Amniotic stem cell (primary cell): Measurements from ENCODE around the gene DDI2.
"Not testable (repeated sequence)": the region's sequence is repeated elsewhere in the genome, so short reads cannot be mapped to it uniquely, and the experiment has no call there.

Experiments
- DNase-seq: peaks from one replicate; lab custom pipeline; 2025; lab: John Stamatoyannopoulos, UW

The DDI2 gene

DNA sequence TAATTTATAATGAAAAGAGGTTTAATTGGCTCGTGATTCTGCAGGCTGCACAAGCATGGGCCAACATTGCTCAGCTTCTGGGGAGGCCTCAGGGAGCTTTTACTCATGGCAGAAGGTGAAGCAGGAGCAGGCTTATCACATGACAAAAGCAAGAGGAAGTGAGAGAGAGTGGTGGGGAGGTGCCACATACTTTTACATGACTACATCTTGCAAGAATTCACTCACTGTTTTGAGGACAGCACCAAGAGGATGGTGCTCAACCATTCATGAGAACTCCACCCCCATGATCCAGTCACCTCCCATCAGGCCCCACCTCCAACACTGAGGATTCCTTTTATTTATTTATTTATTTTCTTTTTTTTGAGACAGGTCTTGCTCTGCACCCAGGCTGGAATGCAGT, 61.3 kb downstream of the DDI2 start:
- DNase-seq: no peak

DNA sequence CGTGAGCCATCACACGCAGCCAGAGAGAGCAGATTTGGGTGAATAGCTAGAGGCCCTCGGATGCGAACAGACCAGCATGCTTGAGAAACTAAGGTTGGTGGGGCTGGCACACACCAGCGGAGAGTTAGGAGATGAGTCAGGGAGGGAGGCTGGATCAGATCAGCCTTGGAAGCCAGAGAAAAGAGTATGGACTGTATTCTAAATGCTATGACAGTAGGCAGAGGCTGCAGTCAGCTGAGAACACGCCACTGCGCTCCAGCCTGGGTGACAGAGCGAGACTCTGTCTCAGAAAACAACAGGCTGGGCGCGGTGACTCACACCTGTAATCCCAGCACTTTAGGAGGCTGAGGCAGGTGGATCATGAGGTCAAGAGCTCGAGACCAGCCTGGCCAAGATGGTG, 62.9 kb downstream of the DDI2 start:
- DNase-seq: peak; percentile 66

DNA sequence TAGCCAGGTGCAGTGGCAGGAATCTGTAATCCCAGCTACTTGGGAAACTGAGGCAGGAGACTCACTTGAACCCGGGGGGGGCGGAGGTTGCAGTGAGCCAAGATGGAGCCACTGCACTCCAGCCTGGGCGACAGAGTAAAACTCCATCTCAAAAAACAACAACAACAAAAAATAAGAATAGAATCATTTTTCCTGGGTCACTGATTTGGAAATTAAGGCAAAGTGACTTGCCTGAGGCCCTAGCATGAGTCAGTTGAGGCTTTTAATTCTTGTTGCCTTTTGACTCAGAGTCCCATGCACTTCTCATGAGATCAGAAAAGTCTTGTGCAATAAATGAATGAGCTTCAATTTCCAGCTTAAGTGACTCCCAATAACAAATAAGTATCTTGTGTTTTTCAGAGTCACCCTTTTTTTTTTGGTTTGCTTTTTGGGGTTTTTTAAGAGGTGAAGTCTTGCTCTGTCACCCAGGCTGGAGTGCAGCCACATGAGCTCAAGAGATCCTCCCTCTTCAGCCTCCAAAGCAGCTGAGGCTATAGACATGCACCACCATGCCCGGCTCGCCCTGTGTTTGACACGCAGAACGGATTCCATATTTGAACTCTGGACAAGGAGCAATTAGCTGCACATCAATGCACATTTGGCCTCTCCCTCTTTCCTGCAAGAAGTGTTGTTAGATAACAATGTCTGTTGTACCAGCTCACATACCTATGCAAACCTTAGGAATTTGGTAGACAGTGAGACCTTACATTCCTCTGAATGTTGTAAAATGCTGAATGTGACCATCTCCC, 63.5 kb downstream of the DDI2 start:
- DNase-seq: peak; percentile 92

DNA sequence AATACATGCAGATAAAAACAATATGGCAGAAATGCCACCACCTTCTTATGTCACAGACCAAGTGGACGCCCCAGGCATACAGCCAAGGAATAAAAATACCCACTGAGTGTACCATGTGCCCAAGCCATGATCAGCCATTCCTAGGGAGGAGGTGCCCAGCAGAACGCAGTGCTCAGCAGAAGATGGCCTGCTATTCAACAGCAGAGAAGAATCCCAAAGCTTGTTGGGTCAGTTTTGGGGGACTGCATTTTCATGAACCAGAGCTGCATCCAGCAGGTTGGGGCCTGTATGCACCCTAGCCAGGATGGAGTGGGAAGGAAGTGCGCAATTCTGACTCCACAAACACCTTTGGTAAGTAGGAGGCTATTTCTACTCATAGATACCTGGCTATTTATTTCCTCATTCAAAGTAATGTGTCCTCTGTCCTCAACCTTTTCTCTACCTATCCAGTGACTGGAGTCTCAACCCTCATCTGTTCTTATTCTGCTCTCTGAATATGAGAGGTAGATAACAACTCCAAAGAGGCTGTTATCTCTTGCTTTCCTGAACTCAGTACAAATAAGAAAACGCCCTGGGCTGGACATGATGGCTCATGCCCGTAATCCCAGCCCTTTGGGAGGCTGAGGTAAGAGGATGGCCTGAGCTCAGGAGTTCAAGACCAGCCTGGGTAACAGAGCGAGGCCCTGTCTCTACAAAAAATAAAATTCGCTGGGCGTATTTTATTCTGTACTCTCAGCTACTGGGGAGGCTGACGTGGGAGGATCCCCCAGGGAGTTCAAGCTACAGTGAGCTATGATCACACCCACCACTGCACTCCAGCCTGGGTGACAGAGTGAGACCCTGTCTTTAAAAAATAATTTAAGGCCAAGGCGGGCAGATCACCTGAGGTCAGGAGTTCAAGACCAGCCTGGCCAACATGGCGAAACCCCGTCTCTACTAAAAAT, 64.4 kb downstream of the DDI2 start:
- no peak for DNase-seq

DNA sequence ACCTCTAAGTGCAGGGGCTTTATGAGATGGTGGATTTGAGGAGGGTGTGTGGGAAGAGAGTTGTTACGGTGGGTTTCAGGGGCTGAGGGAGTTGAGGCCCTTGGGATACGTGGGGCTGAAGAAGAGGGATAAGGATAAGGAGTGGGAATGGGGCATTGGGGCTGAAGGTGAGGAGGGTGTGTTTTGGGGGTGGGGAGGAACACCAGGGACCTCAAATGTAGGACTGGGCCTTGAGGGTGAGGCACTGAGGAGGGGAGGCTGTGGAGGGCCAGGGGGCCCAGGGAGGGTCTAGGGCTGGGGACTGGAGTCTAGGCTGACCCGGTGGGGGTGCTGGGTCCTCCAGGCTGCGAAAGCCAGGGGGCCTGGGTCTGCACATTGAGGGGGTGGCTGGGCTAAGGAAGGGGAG, 65.7 kb downstream of the DDI2 start:
- DNase-seq: no peak

DNA sequence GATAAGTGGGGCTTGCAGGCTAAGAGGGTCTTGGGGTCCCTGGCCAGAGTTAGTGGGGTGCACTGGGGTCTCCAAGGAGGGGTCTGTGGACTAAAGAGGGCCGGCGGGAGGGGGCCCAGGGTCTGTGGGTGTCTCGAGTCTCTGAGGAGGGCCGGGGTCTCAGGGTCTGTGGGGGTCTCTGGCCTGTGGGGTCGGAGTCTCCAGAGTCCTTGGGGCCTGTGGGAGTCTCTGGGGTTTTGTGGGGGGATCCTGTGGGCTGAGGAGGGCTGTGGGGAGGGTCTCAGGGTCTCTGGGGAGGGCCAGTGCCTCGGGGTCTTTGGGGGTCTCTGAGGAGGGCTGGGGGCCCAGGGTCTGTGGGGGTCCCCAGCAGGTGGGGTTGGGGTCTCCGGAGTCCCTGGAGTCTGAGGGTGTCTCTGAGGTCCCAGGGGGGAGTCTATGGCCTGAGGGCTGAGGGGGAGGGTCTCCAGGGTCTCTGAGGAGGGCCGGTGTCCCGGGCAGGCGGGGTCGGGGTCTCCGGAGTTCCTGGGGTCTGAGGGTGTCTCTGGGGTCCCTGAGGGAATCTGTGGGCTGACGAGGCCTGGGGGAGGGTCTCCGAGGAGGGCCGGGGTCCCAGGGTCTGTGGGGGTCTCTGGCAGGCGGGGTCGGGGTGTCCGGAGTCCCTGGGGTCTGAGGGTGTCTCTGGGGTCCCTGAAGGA, 66.2 kb downstream of the DDI2 start:
- no peak for DNase-seq

DNA sequence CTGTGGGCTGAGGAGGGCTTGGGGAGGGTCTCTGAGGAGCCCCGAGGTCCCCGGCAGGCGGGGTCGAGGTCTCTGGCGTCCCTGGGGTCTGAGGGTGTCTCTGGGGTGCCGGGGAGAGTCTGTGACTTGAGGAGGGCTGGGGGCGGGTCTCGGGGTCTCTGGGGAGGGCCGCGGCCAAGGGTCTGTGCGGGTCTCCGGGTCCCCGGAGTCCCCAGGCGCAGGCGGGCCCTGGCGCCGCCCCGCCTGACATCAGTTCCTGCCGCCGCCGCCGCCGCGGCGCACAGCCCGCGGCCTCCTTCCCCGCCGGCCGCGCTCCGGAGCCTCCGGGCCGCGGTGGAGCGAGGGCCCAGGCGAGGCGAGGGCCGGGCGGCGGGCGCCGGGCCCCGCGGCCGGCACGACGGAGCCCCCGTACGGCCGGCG, 66.8 kb downstream of the DDI2 start, which contains the start of gene PLEKHM2:
PLEKHM2 (plus strand) TSS at position 279 of the 420 bp plus-strand sequence. CDS start 239 bp downstream, outside the sequence.
- DNase-seq: no peak

DNA sequence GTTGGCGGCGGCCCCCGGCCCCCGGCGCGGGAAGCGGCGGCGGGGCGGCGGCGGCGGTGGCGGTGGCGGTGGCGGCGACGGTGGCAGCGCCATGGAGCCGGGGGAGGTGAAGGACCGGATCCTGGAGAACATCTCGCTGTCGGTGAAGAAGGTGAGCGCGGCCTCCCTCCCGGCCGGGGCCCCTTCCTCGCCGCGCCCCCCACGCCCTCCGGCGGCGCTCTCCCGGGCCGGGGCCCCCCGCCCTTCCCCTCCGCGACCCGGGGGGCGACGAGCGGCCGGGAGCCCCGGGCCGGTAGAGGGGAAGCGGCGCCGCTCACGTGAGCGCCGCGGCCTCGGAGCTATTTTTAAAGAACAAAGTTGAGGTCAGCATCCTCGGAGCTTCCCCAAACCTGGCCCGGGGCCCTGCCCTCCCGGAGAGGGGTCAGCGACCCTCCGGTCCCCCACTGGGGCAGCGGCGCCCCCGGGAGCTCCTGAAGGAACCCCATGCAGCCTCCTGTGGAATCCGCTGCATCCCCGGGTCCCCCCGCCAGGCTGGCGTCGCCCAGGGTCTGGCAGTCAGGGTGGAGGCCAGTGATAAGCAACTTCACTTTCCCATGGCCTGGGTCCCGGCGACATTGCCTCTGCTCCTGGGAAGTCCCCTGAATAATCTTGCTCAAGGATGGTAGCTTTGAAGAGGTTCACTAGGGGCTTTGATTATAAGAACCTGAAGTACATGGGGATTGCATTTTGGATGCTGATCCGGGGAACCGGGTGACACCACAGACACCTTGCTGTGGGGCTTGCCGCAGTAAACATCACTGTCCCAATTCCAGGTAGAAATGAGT, 67.4 kb downstream of the DDI2 start:
- DNase-seq: no peak

DNA sequence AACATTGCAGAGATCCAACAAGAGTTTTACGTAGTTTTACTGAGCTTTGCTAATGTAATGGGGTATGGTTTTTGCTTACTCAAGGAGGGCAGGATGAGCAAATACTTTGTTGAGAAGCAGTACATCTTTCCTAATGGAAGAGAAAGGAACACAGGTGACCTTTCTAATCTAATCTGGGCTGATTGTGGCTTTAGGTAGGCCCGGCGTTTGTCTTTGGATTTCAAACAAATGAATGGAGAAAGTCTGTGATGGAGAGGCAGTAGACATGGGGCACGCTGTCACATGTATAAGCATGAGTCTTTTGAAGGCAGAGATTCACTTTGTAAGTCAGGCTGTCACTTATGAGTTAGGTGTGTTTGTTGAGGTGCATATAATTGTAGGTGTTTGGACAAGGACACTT, 68.6 kb downstream of the DDI2 start:
- no peak for DNase-seq

DNA sequence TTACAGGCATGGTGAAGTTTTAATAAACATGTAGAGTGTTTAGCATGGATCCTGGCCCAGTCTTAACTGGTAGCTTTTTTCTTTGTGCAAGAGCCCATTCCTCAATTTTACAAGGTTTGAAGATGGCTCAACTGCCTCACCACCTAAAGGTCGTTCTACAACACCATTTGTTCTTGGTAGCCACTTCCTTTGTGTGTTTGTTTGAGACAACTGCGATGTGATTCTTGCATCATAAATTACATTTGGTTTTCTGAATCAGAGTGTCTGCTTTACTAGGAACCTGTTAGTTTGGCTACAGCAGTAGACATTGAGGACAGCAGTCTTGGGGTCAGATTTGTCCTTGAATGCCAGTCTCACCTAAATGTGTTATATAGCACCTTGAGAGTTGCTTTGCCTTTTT, 70.2 kb downstream of the DDI2 start:
- DNase-seq: no peak

DNA sequence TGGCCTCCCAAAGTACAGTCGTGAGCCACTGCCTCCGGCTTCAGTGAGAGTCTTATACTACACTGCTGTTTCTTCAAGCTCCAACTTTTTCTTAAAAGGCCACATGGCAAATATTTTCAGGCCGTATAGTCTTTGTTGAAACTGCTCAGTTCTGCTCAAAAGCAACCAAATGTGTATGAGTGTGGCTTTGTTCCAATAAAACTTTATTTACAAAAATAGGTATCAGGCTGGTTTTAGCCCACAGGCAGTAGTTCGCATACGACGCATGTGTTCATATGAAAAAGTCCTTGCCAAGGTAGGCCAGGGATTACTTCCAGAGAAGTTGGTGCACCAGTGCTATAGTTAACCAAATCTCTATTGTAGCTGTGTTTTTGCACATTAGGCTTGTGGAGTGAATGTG, 73.1 kb downstream of the DDI2 start:
- no peak for DNase-seq

DNA sequence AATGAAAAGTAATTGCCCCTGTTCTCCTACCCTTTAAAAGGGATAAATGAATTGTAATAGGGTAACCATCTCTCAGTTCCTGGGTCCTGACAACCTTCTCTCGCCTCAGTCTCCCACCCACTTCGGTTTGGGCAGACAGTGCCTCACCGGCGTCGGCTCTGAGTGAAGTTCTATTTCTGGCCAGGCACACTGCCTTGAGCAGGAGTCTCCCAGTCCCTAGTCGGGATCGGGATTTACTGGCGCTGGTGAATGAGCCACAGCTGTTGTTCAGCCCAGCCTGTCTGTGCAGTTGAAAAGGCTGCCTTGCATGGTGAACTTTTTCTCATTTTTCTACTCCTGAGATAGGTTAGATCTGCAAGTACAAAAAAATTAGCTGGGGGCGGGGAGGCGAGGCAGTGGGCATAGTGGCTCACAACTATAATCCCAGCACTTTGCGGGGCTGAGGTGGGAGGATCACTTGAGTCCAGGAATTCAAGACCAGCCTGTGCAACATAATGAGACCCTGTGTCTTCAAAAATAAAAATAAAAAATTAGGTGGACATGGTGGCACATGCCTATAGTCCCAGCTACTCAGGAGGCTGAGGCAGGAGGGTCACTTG, 74.3 kb downstream of the DDI2 start:
- no peak for DNase-seq

DNA sequence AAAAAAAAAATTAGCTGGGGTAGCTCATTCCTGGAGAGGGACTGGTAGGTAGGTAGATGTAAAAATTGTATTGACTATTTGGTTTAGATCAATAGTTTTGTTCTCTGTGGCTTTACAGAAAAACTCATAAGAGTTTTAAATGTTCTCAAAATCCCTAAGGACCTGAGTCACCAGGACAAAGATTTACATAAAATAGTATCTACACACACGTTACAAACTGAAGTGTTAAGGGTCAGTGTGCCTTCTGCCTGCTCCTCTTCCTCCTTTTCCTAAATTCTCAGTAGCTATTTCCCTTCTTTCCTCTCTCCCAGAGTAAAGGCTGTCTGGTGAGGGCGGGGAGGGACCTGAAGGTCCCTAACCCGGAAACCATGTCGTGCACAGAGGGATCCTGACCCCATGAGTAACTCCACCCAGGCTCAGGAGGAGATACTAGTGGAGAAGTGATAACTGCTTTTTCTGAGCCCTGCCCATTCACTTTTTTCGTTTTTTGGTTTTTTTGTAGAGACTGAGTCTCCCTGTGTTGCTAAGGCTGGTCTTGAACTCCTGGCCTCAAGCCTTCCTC, 74.9 kb downstream of the DDI2 start:
- no peak for DNase-seq

DNA sequence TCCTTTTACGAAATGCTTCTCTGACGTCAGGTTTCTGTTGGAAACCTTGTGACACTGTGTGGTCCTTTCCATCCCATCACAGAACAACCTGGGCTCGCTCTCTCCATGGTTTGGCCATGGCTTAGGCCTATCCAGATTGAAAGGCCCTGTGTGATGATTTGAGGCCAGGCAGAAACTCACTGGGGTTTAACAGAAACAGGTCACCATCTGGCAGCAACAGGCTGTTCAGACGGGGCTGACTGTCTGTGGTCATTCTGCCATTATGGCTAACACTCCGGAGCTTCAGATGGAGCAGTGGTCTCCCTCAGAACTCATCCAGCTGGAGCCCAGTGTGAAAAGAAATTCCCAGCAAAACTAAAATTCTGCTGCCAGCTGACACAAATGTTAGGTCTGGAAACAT, 76.1 kb downstream of the DDI2 start:
- DNase-seq: no peak

DNA sequence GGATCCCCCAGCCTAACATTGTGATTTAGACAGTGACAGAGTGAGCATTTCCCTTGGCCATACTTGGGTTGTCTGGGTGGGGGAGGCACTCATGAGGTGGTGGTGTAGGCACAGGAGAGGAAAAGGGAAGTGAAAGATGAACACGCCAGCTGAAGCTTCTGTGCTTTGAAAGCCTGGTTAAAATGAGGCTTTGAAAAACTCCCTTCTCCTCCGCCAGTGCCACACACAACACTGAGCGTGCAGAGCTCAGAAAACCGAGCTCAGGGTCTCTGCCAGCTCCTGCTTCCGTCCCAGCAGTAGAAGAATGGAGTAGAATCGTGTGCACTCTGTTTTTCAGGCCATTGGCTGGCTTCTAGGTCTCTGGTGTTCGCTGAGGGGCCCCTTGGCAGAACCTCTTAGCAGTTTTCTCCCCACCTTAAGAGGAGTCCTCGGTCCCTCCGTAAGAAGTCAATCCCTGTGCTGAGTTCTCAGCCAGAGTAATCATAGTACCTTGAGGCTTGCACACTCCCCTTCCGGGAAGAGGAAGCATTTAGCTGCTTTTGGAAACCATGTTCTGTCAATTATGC, 79.8 kb downstream of the DDI2 start:
- no peak for DNase-seq

DNA sequence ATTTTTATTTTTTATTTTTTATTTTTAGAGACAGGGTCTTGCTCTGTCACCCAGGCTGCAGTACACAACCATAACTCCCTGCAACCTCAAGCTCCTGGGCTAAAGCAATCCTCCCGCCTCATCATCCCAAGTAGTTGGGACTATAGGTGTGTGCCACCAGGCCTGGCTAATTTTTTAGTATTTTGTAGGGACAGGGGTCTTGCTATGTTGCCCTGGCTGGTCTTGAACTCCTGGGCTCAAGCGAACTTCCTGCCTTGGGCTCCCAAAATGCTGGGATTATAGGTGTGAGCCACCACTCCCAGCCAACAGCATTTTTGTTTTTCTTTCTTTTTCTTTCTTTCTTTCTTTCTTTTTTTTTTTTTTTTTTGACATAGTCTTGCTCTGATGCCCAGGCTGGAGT, 80.9 kb downstream of the DDI2 start:
- DNase-seq: no peak

DNA sequence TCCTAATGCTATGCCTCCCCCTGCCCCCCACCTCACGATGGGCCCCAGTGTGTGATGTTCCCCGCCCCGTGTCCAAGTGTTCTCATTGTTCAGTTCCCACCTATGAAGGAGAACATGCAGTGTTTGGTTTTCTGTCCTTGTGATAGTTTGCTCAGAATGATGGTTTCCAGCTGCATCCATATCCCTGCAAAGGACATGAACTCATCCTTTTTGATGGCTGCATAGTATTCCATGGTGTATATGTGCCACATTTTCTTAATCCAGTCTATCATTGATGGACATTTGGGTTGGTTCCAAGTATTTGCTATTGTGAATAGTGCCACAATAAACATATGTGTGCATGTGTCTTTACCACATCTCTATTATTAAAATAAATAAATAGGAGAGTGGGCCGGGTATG, 82.1 kb downstream of the DDI2 start:
- DNase-seq: not testable (repeated sequence)

DNA sequence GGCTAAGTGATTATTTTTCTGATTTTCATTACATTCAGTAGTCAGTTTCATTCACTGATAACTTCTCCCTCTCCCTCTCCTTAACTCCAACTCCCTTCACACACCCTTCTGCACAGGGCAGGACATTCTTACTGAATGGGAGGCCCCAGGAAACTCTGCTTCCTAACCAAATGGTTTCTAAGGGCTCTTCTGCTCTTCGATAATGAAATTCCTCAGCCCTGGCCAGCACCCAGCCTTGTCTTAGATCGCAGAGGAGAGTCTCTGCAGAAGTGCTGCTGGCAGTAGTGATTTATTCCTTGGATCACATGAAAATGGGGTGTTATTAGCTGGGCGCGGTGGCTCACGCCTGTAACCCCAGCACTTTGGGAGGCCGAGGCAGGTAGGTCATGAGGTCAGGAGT, 83.2 kb downstream of the DDI2 start:
- DNase-seq: no peak

DNA sequence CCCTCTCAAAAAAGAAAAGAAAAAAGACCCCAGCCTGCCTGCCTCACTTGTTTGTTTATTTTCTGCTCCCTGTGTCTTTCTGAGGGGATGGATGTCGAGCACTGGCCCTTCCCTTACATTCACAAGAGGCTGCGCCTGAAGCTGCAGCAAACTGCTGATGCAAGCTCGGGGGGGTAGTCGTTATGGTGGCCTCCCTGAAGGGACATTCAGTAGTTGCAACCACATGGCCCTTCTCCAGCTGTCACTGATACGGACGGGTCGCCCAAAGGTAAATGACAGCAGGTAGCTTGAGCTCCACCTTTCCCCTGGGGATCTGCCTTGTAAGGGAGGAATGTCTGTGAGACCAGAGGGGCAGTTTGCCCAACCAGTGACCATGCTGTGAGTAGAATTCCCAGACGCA, 84.5 kb downstream of the DDI2 start:
- DNase-seq: no peak

DNA sequence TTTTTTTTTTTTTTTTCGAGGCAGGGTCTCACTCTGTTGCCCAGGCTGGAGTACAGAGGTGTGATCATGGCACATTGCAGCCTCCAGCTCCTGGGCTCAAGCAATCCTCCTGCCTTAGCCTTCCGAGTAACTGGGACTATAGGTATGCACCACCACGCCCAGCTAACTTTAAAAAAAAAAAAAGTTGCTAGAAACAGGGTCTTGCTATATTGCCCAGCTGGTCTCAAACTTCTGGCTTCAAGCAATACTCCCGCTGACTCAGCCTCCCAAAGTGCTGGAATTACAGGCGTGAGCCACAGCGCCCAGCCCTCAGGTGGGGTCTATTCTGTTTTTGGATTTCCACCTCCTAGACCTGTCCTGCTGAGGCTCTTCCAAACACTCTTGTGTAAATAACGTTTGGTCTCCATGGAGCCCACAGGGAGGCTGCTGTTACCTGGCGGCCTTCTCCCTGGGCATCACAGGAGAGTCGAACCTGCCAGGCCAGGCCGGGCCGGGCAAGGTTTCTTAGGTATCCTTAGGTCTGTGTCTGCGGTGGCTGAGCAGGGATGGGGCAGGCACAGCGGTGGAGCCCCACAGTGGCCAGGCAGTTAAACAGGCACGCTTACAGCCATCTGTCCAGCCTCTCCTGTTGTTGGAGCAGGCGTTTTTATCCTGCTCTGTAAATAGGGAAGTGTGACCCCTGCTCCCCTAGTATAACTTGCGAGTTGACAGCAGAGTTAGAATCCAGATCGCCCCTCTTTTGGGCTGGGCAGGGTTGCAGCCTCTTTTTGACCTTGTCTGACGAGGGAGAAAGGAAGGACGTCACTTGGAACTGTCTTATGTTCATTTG, 85.7 kb downstream of the DDI2 start:
- DNase-seq: no peak
